H9 (cell line): ENCODE measurements around the gene DPP10. TPM values are rescaled to one million over a fixed set of nuclear protein-coding genes. Genes with fewer than 3 reads are reported as not detected.

ENCODE experiments used
- DNase-seq: peaks from one replicate; pipeline ENCODE4 v3.0.0-alpha.2; 2017
- H2AFZ ChIP-seq: one replicate; pipeline ENCODE4 v1.6.1; 2013; ENCODE audit warnings: mild to moderate bottlenecking, low read length, control low read depth, moderate library complexity
- H2AK5ac ChIP-seq: 2 replicates; pipeline ENCODE4 v1.6.1; 2013; ENCODE audit warnings: low read length, control low read depth, mixed read lengths; ENCODE audit not compliant: insufficient read length
- H2BK120ac ChIP-seq: one replicate; pipeline ENCODE4 v1.6.1; 2013; ENCODE audit warnings: low read depth, mild to moderate bottlenecking, low read length, control low read depth, inconsistent platforms; ENCODE audit not compliant: poor library complexity, severe bottlenecking
- H2BK12ac ChIP-seq: 2 replicates; pipeline ENCODE4 v1.6.1; 2013; ENCODE audit warnings: low read length, control low read depth, mixed read lengths, low read depth; ENCODE audit not compliant: insufficient read length
- H2BK15ac ChIP-seq: 2 replicates; pipeline ENCODE4 v1.6.1; 2013; ENCODE audit warnings: low read depth, low read length, control low read depth
- H2BK20ac ChIP-seq: one replicate; pipeline ENCODE4 v1.6.1; 2013; ENCODE audit warnings: low read depth, mild to moderate bottlenecking, low read length, control low read depth, inconsistent platforms; ENCODE audit not compliant: poor library complexity, severe bottlenecking
- H2BK5ac ChIP-seq: 2 replicates; pipeline ENCODE4 v1.6.1; 2013; ENCODE audit warnings: low read length, control low read depth, mixed read lengths; ENCODE audit not compliant: insufficient read length
- H3K14ac ChIP-seq: 2 replicates; pipeline ENCODE4 v1.6.1; 2013; ENCODE audit warnings: low read length, control low read depth; ENCODE audit not compliant: insufficient read depth
- H3K18ac ChIP-seq: 2 replicates; pipeline ENCODE4 v1.6.1; 2013; ENCODE audit warnings: low read depth, mild to moderate bottlenecking, mixed read lengths, low read length, control low read depth; ENCODE audit not compliant: insufficient read length
- H3K23ac ChIP-seq: 2 replicates; pipeline ENCODE4 v1.6.1; 2013; ENCODE audit warnings: low read length, control low read depth, mixed read lengths, low read depth; ENCODE audit not compliant: insufficient read length
- H3K23me2 ChIP-seq: 2 replicates; pipeline ENCODE4 v1.6.1; 2013; ENCODE audit warnings: low read depth, mild to moderate bottlenecking, mixed read lengths, low read length, control low read depth; ENCODE audit not compliant: insufficient read length, poor library complexity, severe bottlenecking
- H3K27ac ChIP-seq: 2 replicates; pipeline ENCODE4 v1.5.1; 2013; ENCODE audit warnings: low read length, control low read depth, mixed read lengths, low read depth; ENCODE audit not compliant: insufficient read length
- H3K27me3 ChIP-seq: 2 replicates; pipeline ENCODE4 v1.6.1; 2013; ENCODE audit warnings: low read length, control low read depth, inconsistent platforms; ENCODE audit not compliant: insufficient read depth
- H3K4ac ChIP-seq: 2 replicates; pipeline ENCODE4 v1.6.1; 2013; ENCODE audit warnings: low read depth, mild to moderate bottlenecking, control low read depth, inconsistent platforms, low read length, moderate library complexity
- H3K4me1 ChIP-seq: 2 replicates; pipeline ENCODE4 v1.6.1; 2013; ENCODE audit warnings: low read length, control low read depth, inconsistent platforms; ENCODE audit not compliant: insufficient read depth
- H3K4me2 ChIP-seq: 2 replicates; pipeline ENCODE4 v1.6.1; 2013; ENCODE audit warnings: low read length, control low read depth, mixed read lengths; ENCODE audit not compliant: insufficient read length, insufficient read depth
- H3K56ac ChIP-seq: 2 replicates; pipeline ENCODE4 v1.6.1; 2013; ENCODE audit warnings: low read depth, mild to moderate bottlenecking, mixed read lengths, low read length, control low read depth; ENCODE audit not compliant: insufficient read length
- H3K79me1 ChIP-seq: 2 replicates; pipeline ENCODE4 v1.6.1; 2013; ENCODE audit warnings: low read depth, mild to moderate bottlenecking, moderate library complexity, low read length, control low read depth, inconsistent platforms; ENCODE audit not compliant: insufficient read depth, poor library complexity, severe bottlenecking
- H3K79me2 ChIP-seq: 2 replicates; pipeline ENCODE4 v1.6.1; 2013; ENCODE audit warnings: low read length, control low read depth, inconsistent platforms; ENCODE audit not compliant: insufficient read depth
- H3K9ac ChIP-seq: 2 replicates; pipeline ENCODE4 v1.6.1; 2013; ENCODE audit warnings: low read length, control low read depth, mixed read lengths; ENCODE audit not compliant: insufficient read length; ENCODE audit errors: extremely low read depth
- H3K9me3 ChIP-seq: one replicate; pipeline ENCODE4 v1.6.1; 2013; ENCODE audit warnings: low read depth, low read length, inconsistent platforms; ENCODE audit not compliant: control insufficient read depth
- H3T11ph ChIP-seq: one replicate; pipeline ENCODE4 v1.6.1; 2013; ENCODE audit warnings: mild to moderate bottlenecking, low read length, control low read depth, inconsistent platforms
- H4K20me1 ChIP-seq: one replicate; pipeline ENCODE4 v1.6.1; 2013; ENCODE audit not compliant: control insufficient read depth, insufficient read length, insufficient read depth
- H4K5ac ChIP-seq: 2 replicates; pipeline ENCODE4 v1.6.1; 2013; ENCODE audit warnings: low read depth, mild to moderate bottlenecking, mixed read lengths, low read length, control low read depth; ENCODE audit not compliant: insufficient read length
- H4K8ac ChIP-seq: replicated peaks from 2 replicates; pipeline ENCODE4 v1.6.1; 2013; ENCODE audit warnings: low read length, control low read depth, mixed read lengths, low read depth; ENCODE audit not compliant: insufficient read length
- H4K91ac ChIP-seq: 2 replicates; pipeline ENCODE4 v1.6.1; 2013; ENCODE audit warnings: low read depth, mild to moderate bottlenecking, moderate library complexity, mixed read lengths, low read length, control low read depth; ENCODE audit not compliant: insufficient read length
- H3K27ac Mint-ChIP-seq, 3 experiments: 2 replicates in 2 of 3; 3 replicates in 1 of 3; pipeline ENCODE4 v1.8.0; 2020 to 2021; ENCODE audit warnings: mixed read lengths in 3 of 3, mild to moderate bottlenecking in 1 of 3, moderate library complexity in 1 of 3
- H3K27me3 Mint-ChIP-seq: 2 replicates; pipeline ENCODE4 v1.8.0; 2021; ENCODE audit warnings: low read depth, mild to moderate bottlenecking, moderate library complexity, mixed read lengths
- H3K36me3 Mint-ChIP-seq, 3 experiments: 2 replicates in 2 of 3; 3 replicates in 1 of 3; pipeline ENCODE4 v1.8.0; 2020 to 2021; ENCODE audit warnings: low read depth in 3 of 3, mixed read lengths in 3 of 3; ENCODE audit not compliant: insufficient read depth in 1 of 3
- H3K4me1 Mint-ChIP-seq, 2 experiments: 2 replicates each; pipeline ENCODE4 v1.8.0; 2020; ENCODE audit warnings: mixed read lengths in 2 of 2
- H3K4me3 Mint-ChIP-seq, 2 experiments: 2 replicates in 1 of 2; 3 replicates in 1 of 2; pipeline ENCODE4 v1.8.0; 2020 to 2021; ENCODE audit warnings: mild to moderate bottlenecking in 2 of 2, mixed read lengths in 2 of 2, moderate library complexity in 1 of 2
- H3K9me3 Mint-ChIP-seq, 2 experiments: 2 replicates in 1 of 2; 3 replicates in 1 of 2; pipeline ENCODE4 v1.8.0; 2020; ENCODE audit warnings: mild to moderate bottlenecking in 2 of 2, mixed read lengths in 2 of 2, moderate library complexity in 1 of 2
- WGBS: extraction: QIAGEN DNeasy Blood & Tissue Kit; methylation state at CpG from one replicate; pipeline ENCODE4 v1.1.7; 2013; ENCODE audit warnings: missing lambda C conversion rate, low lambda C conversion rate, mixed read lengths; ENCODE audit not compliant: insufficient read length; ENCODE audit errors: extremely low coverage; 5-methylcytosine and 5-hydroxymethylcytosine counted together
- total RNA-seq: library from RNA; stranded (reverse); gene quantifications from 2 replicates; pipeline ENCODE4 v1.2.1, GENCODE V29; 2021
- TF ChIP-seq, protein P1 (sequence below): fragments of 200-600 bp; sonication (generic); conservative IDR thresholded peaks from 3 replicates; pipeline ENCODE4 v1.8.0; 2021; ENCODE audit warnings: antibody characterized with exemption, mild to moderate bottlenecking

The DPP10 gene
- total RNA-seq, 1 experiment from 2014 or later = 11.3 TPM

DNA sequence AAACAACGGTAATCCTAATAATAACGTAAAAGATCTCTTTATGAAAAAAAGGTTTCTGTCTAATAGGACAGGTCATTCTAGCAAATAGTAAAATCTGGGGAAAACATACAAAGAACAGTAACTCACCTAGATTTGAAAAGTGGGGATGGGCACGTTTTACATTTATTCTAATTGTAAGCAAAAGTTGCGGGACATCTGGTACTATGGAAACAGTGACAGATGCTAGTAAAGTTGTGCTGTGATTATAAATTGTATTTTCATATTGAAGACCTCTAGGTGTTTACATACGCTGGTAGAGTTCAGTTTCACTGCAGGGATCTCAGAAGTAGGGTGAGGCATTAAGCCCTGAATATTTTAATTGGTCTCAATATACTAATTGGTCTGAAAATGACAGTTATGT is 422.5 kb downstream of the DPP10 start:
- Mint-ChIP-seq H3K27me3 (no peaks in the 10 kb centered on the region), H3K4me3 (no peak overlapping the region), H3K36me3 (no peaks in the 10 kb centered on the region), H3K4me1 (peaks cover 0 to 7% of the 10 kb centered on the region in 2 experiments; a peak in 2 of 4 replicates), H3K27ac (no peak overlapping the region), H3K9me3 (no peaks in the 10 kb centered on the region)
- Histone ChIP-seq H2BK120ac (no peak overlapping the region), H2BK5ac (no peak overlapping the region), H2BK20ac (no peak overlapping the region), H3K18ac (no peak overlapping the region), H3T11ph (no peak overlapping the region), H3K9ac (no peak overlapping the region), H2BK12ac (no peak overlapping the region), H3K14ac (no peak overlapping the region), H4K91ac (no peak overlapping the region), H3K4ac (no peak overlapping the region), H3K27me3 (no peaks in the 10 kb centered on the region), H3K4me1 (no peaks in the 10 kb centered on the region), H3K27ac (no peak overlapping the region), H3K23me2 (no peaks in the 10 kb centered on the region), H3K9me3 (no peaks in the 10 kb centered on the region), H3K79me1 (no peaks in the 10 kb centered on the region), H3K4me2 (no peak overlapping the region), H3K56ac (no peak overlapping the region), H3K79me2 (no peaks in the 10 kb centered on the region), H4K20me1 (no peaks in the 10 kb centered on the region), H2AK5ac (no peak overlapping the region), H4K8ac (no peak overlapping the region), H4K5ac (no peak overlapping the region), H2BK15ac (no peak overlapping the region), H3K23ac (no peak overlapping the region), H2AFZ (no peak overlapping the region)
- TF ChIP-seq, protein P1, sequence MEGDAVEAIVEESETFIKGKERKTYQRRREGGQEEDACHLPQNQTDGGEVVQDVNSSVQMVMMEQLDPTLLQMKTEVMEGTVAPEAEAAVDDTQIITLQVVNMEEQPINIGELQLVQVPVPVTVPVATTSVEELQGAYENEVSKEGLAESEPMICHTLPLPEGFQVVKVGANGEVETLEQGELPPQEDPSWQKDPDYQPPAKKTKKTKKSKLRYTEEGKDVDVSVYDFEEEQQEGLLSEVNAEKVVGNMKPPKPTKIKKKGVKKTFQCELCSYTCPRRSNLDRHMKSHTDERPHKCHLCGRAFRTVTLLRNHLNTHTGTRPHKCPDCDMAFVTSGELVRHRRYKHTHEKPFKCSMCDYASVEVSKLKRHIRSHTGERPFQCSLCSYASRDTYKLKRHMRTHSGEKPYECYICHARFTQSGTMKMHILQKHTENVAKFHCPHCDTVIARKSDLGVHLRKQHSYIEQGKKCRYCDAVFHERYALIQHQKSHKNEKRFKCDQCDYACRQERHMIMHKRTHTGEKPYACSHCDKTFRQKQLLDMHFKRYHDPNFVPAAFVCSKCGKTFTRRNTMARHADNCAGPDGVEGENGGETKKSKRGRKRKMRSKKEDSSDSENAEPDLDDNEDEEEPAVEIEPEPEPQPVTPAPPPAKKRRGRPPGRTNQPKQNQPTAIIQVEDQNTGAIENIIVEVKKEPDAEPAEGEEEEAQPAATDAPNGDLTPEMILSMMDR = no peak
- no peak for DNase-seq
- no CpG with 5 or more reads among the region's 5 CpGs for WGBS
